ENCODE results near the gene PLP1. TPM values are rescaled to one million over a fixed set of nuclear protein-coding genes. Genes with fewer than 3 reads are reported as not detected.

The PLP1 gene
- total and polyA plus RNA-seq, 2 donors (not counting 3 experiments of a cell fraction or from before 2014, with no cell fraction given), result not detected

- no peak for FAIRE-seq
- Histone ChIP-seq H2AFZ (ENCODE audit: low read depth, low read length) (no peak overlapping the region), H3K36me3 (ENCODE audit: control insufficient read depth in 2 of 2, extremely low read depth in 1 of 2, insufficient read depth in 2 of 2, low read length in 2 of 2) (no peaks in the 10 kb centered on the region), H3K4me2 (ENCODE audit: insufficient read depth, low read length) (no peak overlapping the region), H3K9ac (replicated peaks; ENCODE audit: extremely low read depth, insufficient read depth, low read length) (no peak overlapping the region), H3K27me3 (ENCODE audit: control insufficient read depth in 2 of 2, insufficient read depth in 2 of 2, low read length in 2 of 2) (peaks cover 0 to 2% of the 10 kb centered on the region in 2 experiments), H3K79me2 (ENCODE audit: control insufficient read depth, insufficient read depth, low read length) (no peaks in the 10 kb centered on the region), H3K27ac (ENCODE audit: insufficient read depth, low read depth, low read length) (no peak overlapping the region), H4K20me1 (replicated peaks; ENCODE audit: control insufficient read depth, extremely low read depth, insufficient read depth, low read length) (no peaks in the 10 kb centered on the region), H3K9me3 (replicated peaks; ENCODE audit: control insufficient read depth, insufficient read depth, low read length) (no peaks in the 10 kb centered on the region), H3K4me1 (ENCODE audit: control insufficient read depth, extremely low read depth, insufficient read depth, low read length) (no peaks in the 10 kb centered on the region), H3K4me3 (replicated peaks in 1 of 3; ENCODE audit: insufficient read depth in 1 of 3, low read depth in 1 of 3, low read length in 3 of 3) (no peak overlapping the region), H3K9me1 (replicated peaks; ENCODE audit: control insufficient read depth, extremely low read depth, insufficient read depth, low read length) (no peaks in the 10 kb centered on the region)
- TF ChIP-seq EZH2 (IDR thresholded peaks at IDR 0.05; ENCODE audit: borderline replicate concordance, low read depth, low read length, severe bottlenecking) (no peak), MYC (IDR thresholded peaks at IDR 0.05; ENCODE audit: low read depth, low read length) (no peak), FOS (IDR thresholded peaks at IDR 0.05; ENCODE audit: borderline replicate concordance, insufficient read depth, low read length) (no peak), POLR2A (IDR thresholded peaks at IDR 0.05; ENCODE audit: low read depth, low read length) (no peak), GATA2 (IDR thresholded peaks at IDR 0.05; ENCODE audit: insufficient read depth, insufficient read length, low read depth, low read length) (no peak), MAX (IDR thresholded peaks at IDR 0.05; ENCODE audit: insufficient read depth, insufficient read length) (no peak), POLR2AphosphoS5 (IDR thresholded peaks at IDR 0.05; ENCODE audit: insufficient read depth, low read depth, low read length) (no peak), JUN (IDR thresholded peaks at IDR 0.05; ENCODE audit: borderline replicate concordance, insufficient read depth, insufficient read length, low read depth) (no peak)
- TF ChIP-seq, protein P1, sequence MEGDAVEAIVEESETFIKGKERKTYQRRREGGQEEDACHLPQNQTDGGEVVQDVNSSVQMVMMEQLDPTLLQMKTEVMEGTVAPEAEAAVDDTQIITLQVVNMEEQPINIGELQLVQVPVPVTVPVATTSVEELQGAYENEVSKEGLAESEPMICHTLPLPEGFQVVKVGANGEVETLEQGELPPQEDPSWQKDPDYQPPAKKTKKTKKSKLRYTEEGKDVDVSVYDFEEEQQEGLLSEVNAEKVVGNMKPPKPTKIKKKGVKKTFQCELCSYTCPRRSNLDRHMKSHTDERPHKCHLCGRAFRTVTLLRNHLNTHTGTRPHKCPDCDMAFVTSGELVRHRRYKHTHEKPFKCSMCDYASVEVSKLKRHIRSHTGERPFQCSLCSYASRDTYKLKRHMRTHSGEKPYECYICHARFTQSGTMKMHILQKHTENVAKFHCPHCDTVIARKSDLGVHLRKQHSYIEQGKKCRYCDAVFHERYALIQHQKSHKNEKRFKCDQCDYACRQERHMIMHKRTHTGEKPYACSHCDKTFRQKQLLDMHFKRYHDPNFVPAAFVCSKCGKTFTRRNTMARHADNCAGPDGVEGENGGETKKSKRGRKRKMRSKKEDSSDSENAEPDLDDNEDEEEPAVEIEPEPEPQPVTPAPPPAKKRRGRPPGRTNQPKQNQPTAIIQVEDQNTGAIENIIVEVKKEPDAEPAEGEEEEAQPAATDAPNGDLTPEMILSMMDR (IDR thresholded peaks at IDR 0.05; ENCODE audit: extremely low read depth in 1 of 2, insufficient read depth in 1 of 2, low read depth in 1 of 2, low read length in 2 of 2), result no peak
- BruUV-seq (replicated peaks), result no TSS peak
- dilution Hi-C loops (cut with MboI; ENCODE audit: extremely low pct_ligation_motif_present, low sequenced_read_pairs) (no loop called here), intact Hi-C loops (cut with micrococcal nuclease) (no loop called here)
- no peak for DNase-seq (ENCODE audit: low read depth, low spot score)
- CTCF ChIA-PET, result no interaction called here
- POLR2A ChIA-PET, result no interaction called here
These were observed 3.9 kb downstream of the PLP1 start for GRCh38 chrX:103780336-103781061.

All from endothelial cell of umbilical vein (primary cell).